HepG2 (cell line): ENCODE measurements around the gene LLGL2. TPM values are rescaled to one million over a fixed set of nuclear protein-coding genes. Genes with fewer than 3 reads are reported as not detected.

ENCODE experiments used
- ARHGAP35 ChIP-seq: sonication (generic); formaldehyde crosslinking; IDR thresholded peaks from 2 replicates; pipeline ENCODE4 v1.9.0; 2022; ENCODE audit warnings: mild to moderate bottlenecking, inconsistent platforms, moderate library complexity, missing genetic modification reagents, borderline replicate concordance
- ATF7-NPFF ChIP-seq: sonication (generic); formaldehyde crosslinking; IDR thresholded peaks from 2 replicates; pipeline ENCODE4 v1.8.1; 2023; ENCODE audit warnings: mild to moderate bottlenecking, low read depth, missing genetic modification reagents, moderate library complexity
- MEIS1 ChIP-seq: sonication (generic); formaldehyde crosslinking; IDR thresholded peaks from 2 replicates; pipeline ENCODE4 v1.9.0; 2021; ENCODE audit warnings: mild to moderate bottlenecking, missing genetic modification reagents, moderate library complexity, borderline replicate concordance
- MLX ChIP-seq: IDR thresholded peaks from 2 replicates; pipeline ENCODE4 v1.6.1; 2016
- NKX3-1 ChIP-seq: sonication (generic); formaldehyde crosslinking; IDR thresholded peaks from 2 replicates; pipeline ENCODE4 v1.5.0; 2020; ENCODE audit warnings: missing genetic modification reagents
- SNAPC4 ChIP-seq: sonication (generic); formaldehyde crosslinking; IDR thresholded peaks from 2 replicates; pipeline ENCODE4 v1.4.0; 2020; ENCODE audit warnings: mild to moderate bottlenecking, missing genetic modification reagents
- TAF1 ChIP-seq: sonication (generic); formaldehyde crosslinking; IDR thresholded peaks from 2 replicates; pipeline ENCODE4 v1.4.0; 2020; ENCODE audit warnings: missing genetic modification reagents
- TOPORS ChIP-seq: sonication (generic); formaldehyde crosslinking; IDR thresholded peaks from 2 replicates; pipeline ENCODE4 v1.8.0; 2023; ENCODE audit warnings: mild to moderate bottlenecking, missing genetic modification reagents
- ZBTB34 ChIP-seq: sonication (generic); formaldehyde crosslinking; IDR thresholded peaks from 2 replicates; pipeline ENCODE4 v1.8.0; 2022; ENCODE audit warnings: mild to moderate bottlenecking, missing genetic modification reagents
- ZHX2 ChIP-seq, 2 experiments: sonication (generic) in 1 of 2; formaldehyde crosslinking in 1 of 2; IDR thresholded peaks; 2 replicates each; pipeline versions ENCODE4 v1.6.1 to v1.9.0; 2014 to 2022; ENCODE audit warnings: antibody characterized with exemption in 1 of 2, borderline replicate concordance in 1 of 2, inconsistent platforms in 1 of 2, low read depth in 1 of 2, missing genetic modification reagents in 1 of 2
- ZNF225 ChIP-seq: sonication (generic); formaldehyde crosslinking; IDR thresholded peaks from 2 replicates; pipeline ENCODE4 v1.4.0; 2020; ENCODE audit warnings: mild to moderate bottlenecking, missing genetic modification reagents
- ZNF574 ChIP-seq: sonication (generic); formaldehyde crosslinking; IDR thresholded peaks from 2 replicates; pipeline ENCODE4 v1.4.0; 2020; ENCODE audit warnings: missing genetic modification reagents
- ZNF83 ChIP-seq: sonication (generic); formaldehyde crosslinking; IDR thresholded peaks from 2 replicates; pipeline ENCODE4 v1.4.0; 2020; ENCODE audit warnings: missing genetic modification reagents, mild to moderate bottlenecking, borderline replicate concordance
- polyA plus RNA-seq, 8 experiments: library from polyadenylated mRNA; depleted of rRNA in 3 of 8; stranded (reverse) in 7 of 8; unstranded in 1 of 8; fragments of >200 nt; fragmentation: Illumina TruSeq in 4 of 8; extraction: Trizol in 4 of 8; gene quantifications; 2 replicates each; pipeline versions ENCODE4 v1.2.1 to v1.2.3, GENCODE V29; 2011 to 2016; ENCODE audit warnings: low read depth in 4 of 8, missing spikeins in 1 of 8, mixed read lengths in 1 of 8; ENCODE audit not compliant: insufficient read depth in 1 of 8
- total RNA-seq, 5 experiments: library from RNA; depleted of rRNA; stranded (reverse); fragments of >200 nt; fragmentation: Illumina TruSeq; extraction: Trizol; gene quantifications; 2 replicates each; pipeline ENCODE4 v1.2.3, GENCODE V29; 2016; ENCODE audit warnings: low read depth in 1 of 5

The LLGL2 gene
- total and polyA plus RNA-seq, 2 of the 13 experiments (the other 11 are each of a cell fraction or from before 2014, with no cell fraction given) = 83.0 to 86.7 TPM

GRCh38 chr17:75575728-75576127 is 50.2 kb downstream of the LLGL2 start (continued):
- TF ChIP-seq ZBTB34 (CRISPR knock-in tag) = 0 out of 2 replicates have a peak, but pooled peaks have one; percentile 33
- 0 out of 2 replicates have a peak, but pooled peaks have one; percentile 23 for TF ChIP-seq ZNF574
- TF ChIP-seq MEIS1 (CRISPR knock-in tag) = no peak
- TF ChIP-seq ARHGAP35 (CRISPR knock-in tag) = no peak
- TF ChIP-seq TOPORS (CRISPR knock-in tag) = 0 out of 2 replicates have a peak, but pooled peaks have one; percentile 30
- 0 out of 2 replicates have a peak, but pooled peaks have one; percentile 4 for TF ChIP-seq ATF7-NPFF (CRISPR knock-in tag)
- no peak for TF ChIP-seq ZNF83 (CRISPR knock-in tag)
- no peak for TF ChIP-seq ZHX2 (IDR thresholded peaks at IDR 0.05; ENCODE audit: low read depth)
- no peak for TF ChIP-seq ZHX2 (CRISPR knock-in tag; IDR thresholded peaks at IDR 0.05; ENCODE audit: borderline replicate concordance)
- no peak for TF ChIP-seq SNAPC4 (CRISPR knock-in tag)
- no peak for TF ChIP-seq ZNF225 (CRISPR knock-in tag)
- TF ChIP-seq MLX (CRISPR knock-in tag) = no peak
- no peak for TF ChIP-seq TAF1 (CRISPR knock-in tag)
- TF ChIP-seq NKX3-1 (CRISPR knock-in tag) = no peak
